Measurements from ENCODE around the gene HECTD2. TPM values are rescaled to one million over a fixed set of nuclear protein-coding genes. Genes with fewer than 3 reads are reported as not detected.
A peak's percentile ranks its signal among the peaks of the same experiment; 100 is the strongest.

Gene HECTD2
- total and polyA plus RNA-seq, 4 donors: 19.9 to 49.2 (median 29.1) TPM

GRCh38 chr10:91410638-91411371 is 661 bp downstream of the HECTD2 start:
- no peaks in the 10 kb centered on the region for H3K36me3 ChIP-seq (ENCODE audit: control insufficient read depth, insufficient read depth, low read length)
- DNase-seq (ENCODE audit: low read depth in 4 of 6, low spot score in 6 of 6): peak in 3 of 6 donors; percentile 54 to 74 (median 66)
- H3K9me3 ChIP-seq (ENCODE audit: control insufficient read depth, insufficient read depth, low read length): no peaks in the 10 kb centered on the region
- peak overlapping the region; percentile 91 for H3K27ac ChIP-seq (ENCODE audit: low read depth, low read length)
- 2% methylated on average over 19 of the region's 26 CpGs for WGBS (ENCODE audit: insufficient coverage)
- no peaks in the 10 kb centered on the region for H3K27me3 ChIP-seq (ENCODE audit: control insufficient read depth, insufficient read depth, low read length)
- no peaks in the 10 kb centered on the region for H3K4me1 ChIP-seq (ENCODE audit: control insufficient read depth, insufficient read depth, low read length)
- peak overlapping the region; percentile 84 for H3K4me3 ChIP-seq (ENCODE audit: low read depth, low read length)

DNA sequence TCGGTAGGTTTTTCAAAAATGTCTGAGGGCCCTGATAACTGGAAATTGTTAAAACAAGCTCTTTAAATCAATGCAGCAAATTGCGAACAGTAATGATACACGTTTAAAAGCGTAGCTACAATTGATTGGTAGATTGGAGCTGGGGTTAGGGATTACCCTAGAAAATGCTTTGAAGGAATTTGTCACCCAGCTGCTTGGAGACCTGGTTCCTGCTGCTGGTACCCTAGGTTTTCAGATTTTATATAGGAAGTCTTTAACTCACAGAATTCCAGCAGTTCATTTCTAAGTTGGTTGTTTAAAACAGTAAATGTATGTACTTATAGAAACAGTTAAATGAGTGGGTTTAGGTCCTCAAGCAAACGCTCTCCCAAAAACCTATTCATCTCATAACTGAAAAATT is 1.5 kb downstream of the HECTD2 start:
- Histone ChIP-seq H3K4me1 (ENCODE audit: control insufficient read depth, insufficient read depth, low read length) (no peaks in the 10 kb centered on the region), H3K9me3 (ENCODE audit: control insufficient read depth, insufficient read depth, low read length) (no peaks in the 10 kb centered on the region), H3K27ac (ENCODE audit: low read depth, low read length) (no peak overlapping the region), H3K27me3 (ENCODE audit: control insufficient read depth, insufficient read depth, low read length) (no peaks in the 10 kb centered on the region), H3K4me3 (ENCODE audit: low read depth, low read length) (peak overlapping the region; percentile 84), H3K36me3 (ENCODE audit: control insufficient read depth, insufficient read depth, low read length) (no peaks in the 10 kb centered on the region)
- WGBS (ENCODE audit: insufficient coverage): 80% methylated on average over 1 of the region's 5 CpGs
- peak in 1 of 6 donors; percentile 26 for DNase-seq (ENCODE audit: low read depth in 4 of 6, low spot score in 6 of 6)

DNA sequence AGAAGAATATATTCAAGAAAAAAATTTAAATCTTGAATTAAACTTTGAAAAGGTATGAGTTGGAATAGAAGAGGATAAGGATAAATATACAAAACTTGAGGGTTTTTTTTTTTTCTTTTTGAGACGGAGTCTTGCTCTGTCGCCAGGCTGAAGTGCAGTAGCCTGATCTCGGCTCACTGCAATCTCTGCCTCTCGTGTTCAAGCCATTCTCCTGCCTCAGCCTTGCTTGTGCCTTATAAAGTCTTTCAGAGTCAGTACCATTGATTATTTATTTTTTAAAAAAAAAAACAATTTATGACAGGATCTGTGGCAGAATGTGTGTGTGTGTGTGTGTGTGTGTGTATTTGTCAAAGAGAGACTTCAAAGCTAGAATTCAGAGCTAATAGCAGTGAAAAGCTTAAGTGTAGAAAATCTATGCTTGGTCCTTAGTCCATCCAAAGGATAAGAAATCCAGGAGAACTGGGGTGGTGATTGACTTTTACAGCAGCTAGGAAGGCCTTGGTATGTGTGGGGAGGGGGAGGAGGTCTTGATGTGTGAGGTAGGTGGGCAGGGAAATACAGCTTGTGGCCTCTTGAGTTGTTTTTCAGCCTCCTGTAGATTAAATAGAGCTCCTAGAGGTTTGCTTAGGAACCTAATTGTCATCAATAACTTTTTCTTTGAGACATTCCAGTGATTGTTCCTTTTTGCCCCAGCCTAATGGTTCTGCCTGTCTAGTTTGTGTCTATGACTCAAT is 2.4 kb downstream of the HECTD2 start:
- Histone ChIP-seq H3K4me3 (ENCODE audit: low read depth, low read length) (peak overlapping the region; percentile 84), H3K36me3 (ENCODE audit: control insufficient read depth, insufficient read depth, low read length) (no peaks in the 10 kb centered on the region), H3K4me1 (ENCODE audit: control insufficient read depth, insufficient read depth, low read length) (no peaks in the 10 kb centered on the region), H3K27me3 (ENCODE audit: control insufficient read depth, insufficient read depth, low read length) (no peaks in the 10 kb centered on the region), H3K27ac (ENCODE audit: low read depth, low read length) (peak overlapping the region; percentile 2), H3K9me3 (ENCODE audit: control insufficient read depth, insufficient read depth, low read length) (no peaks in the 10 kb centered on the region)
- peak in 1 of 6 donors; percentile 49 for DNase-seq (ENCODE audit: low read depth in 4 of 6, low spot score in 6 of 6)
- no CpG with 5 or more reads among the region's 4 CpGs for WGBS (ENCODE audit: insufficient coverage)

GRCh38 chr10:91415816-91416215 is 5.7 kb downstream of the HECTD2 start:
- H3K27ac ChIP-seq (ENCODE audit: low read depth, low read length): no peak overlapping the region
- H3K4me1 ChIP-seq (ENCODE audit: control insufficient read depth, insufficient read depth, low read length): no peaks in the 10 kb centered on the region
- H3K27me3 ChIP-seq (ENCODE audit: control insufficient read depth, insufficient read depth, low read length): no peaks in the 10 kb centered on the region
- no peak overlapping the region for H3K4me3 ChIP-seq (ENCODE audit: low read depth, low read length)
- no CpG with 5 or more reads among the region's 3 CpGs for WGBS (ENCODE audit: insufficient coverage)
- no peaks in the 10 kb centered on the region for H3K36me3 ChIP-seq (ENCODE audit: control insufficient read depth, insufficient read depth, low read length)
- DNase-seq (ENCODE audit: low read depth in 4 of 6, low spot score in 6 of 6): no peak
- no peaks in the 10 kb centered on the region for H3K9me3 ChIP-seq (ENCODE audit: control insufficient read depth, insufficient read depth, low read length)

DNA sequence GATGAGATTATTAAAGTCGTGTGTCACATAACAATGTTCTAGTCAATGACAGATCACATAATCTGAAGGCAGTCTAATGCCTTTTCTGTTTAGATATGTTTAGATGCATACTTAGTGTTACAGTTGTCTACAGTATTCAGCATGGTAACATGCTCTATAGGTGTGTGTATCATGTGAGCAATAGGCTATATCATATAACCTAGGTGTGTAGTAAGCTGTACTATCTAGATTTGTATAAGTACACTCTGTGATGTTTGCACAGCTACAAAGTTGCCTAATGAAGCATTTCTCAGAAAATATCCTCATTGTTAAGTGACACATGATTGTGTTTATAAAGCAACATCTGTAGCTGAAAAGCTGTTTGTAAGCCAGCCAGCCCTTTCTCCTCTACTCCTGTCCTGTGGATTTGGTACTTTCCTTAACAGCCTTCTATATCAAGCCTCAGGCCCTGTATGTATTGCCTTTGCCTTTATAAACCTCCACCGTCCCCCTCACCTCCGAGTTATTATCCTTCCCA is 6.3 kb downstream of the HECTD2 start:
- no CpG with 5 or more reads among the region's 3 CpGs for WGBS (ENCODE audit: insufficient coverage)
- no peaks in the 10 kb centered on the region for H3K27me3 ChIP-seq (ENCODE audit: control insufficient read depth, insufficient read depth, low read length)
- H3K9me3 ChIP-seq (ENCODE audit: control insufficient read depth, insufficient read depth, low read length): no peaks in the 10 kb centered on the region
- no peaks in the 10 kb centered on the region for H3K4me1 ChIP-seq (ENCODE audit: control insufficient read depth, insufficient read depth, low read length)
- H3K27ac ChIP-seq (ENCODE audit: low read depth, low read length): no peak overlapping the region
- H3K4me3 ChIP-seq (ENCODE audit: low read depth, low read length): no peak overlapping the region
- no peaks in the 10 kb centered on the region for H3K36me3 ChIP-seq (ENCODE audit: control insufficient read depth, insufficient read depth, low read length)
- no peak for DNase-seq (ENCODE audit: low read depth in 4 of 6, low spot score in 6 of 6)

- no peak for DNase-seq (ENCODE audit: low read depth in 4 of 6, low spot score in 6 of 6)
- H3K27ac ChIP-seq (ENCODE audit: low read depth, low read length): no peak overlapping the region
- no peaks in the 10 kb centered on the region for H3K9me3 ChIP-seq (ENCODE audit: control insufficient read depth, insufficient read depth, low read length)
- no peaks in the 10 kb centered on the region for H3K27me3 ChIP-seq (ENCODE audit: control insufficient read depth, insufficient read depth, low read length)
- H3K4me1 ChIP-seq (ENCODE audit: control insufficient read depth, insufficient read depth, low read length): no peaks in the 10 kb centered on the region
- no peaks in the 10 kb centered on the region for H3K36me3 ChIP-seq (ENCODE audit: control insufficient read depth, insufficient read depth, low read length)
- no peak overlapping the region for H3K4me3 ChIP-seq (ENCODE audit: low read depth, low read length)
- no CpG with 5 or more reads among the region's 2 CpGs for WGBS (ENCODE audit: insufficient coverage)
These were observed 8.3 kb downstream of the HECTD2 start for GRCh38 chr10:91418416-91418815.

- no peak overlapping the region for H3K4me3 ChIP-seq (ENCODE audit: low read depth, low read length)
- no peaks in the 10 kb centered on the region for H3K4me1 ChIP-seq (ENCODE audit: control insufficient read depth, insufficient read depth, low read length)
- DNase-seq (ENCODE audit: low read depth in 4 of 6, low spot score in 6 of 6): no peak
- H3K27me3 ChIP-seq (ENCODE audit: control insufficient read depth, insufficient read depth, low read length): no peaks in the 10 kb centered on the region
- 87% methylated on average over 2 of the region's 2 CpGs for WGBS (ENCODE audit: insufficient coverage)
- no peaks in the 10 kb centered on the region for H3K9me3 ChIP-seq (ENCODE audit: control insufficient read depth, insufficient read depth, low read length)
- H3K27ac ChIP-seq (ENCODE audit: low read depth, low read length): no peak overlapping the region
- no peaks in the 10 kb centered on the region for H3K36me3 ChIP-seq (ENCODE audit: control insufficient read depth, insufficient read depth, low read length)
These were observed 10.7 kb downstream of the HECTD2 start for GRCh38 chr10:91420868-91421267.

- Histone ChIP-seq H3K27me3 (ENCODE audit: control insufficient read depth, insufficient read depth, low read length) (no peaks in the 10 kb centered on the region), H3K4me3 (ENCODE audit: low read depth, low read length) (no peak overlapping the region), H3K9me3 (ENCODE audit: control insufficient read depth, insufficient read depth, low read length) (no peaks in the 10 kb centered on the region), H3K4me1 (ENCODE audit: control insufficient read depth, insufficient read depth, low read length) (no peaks in the 10 kb centered on the region), H3K36me3 (ENCODE audit: control insufficient read depth, insufficient read depth, low read length) (no peaks in the 10 kb centered on the region), H3K27ac (ENCODE audit: low read depth, low read length) (no peak overlapping the region)
- no CpG with 5 or more reads among the region's 2 CpGs for WGBS (ENCODE audit: insufficient coverage)
- DNase-seq (ENCODE audit: low read depth in 4 of 6, low spot score in 6 of 6): no peak
These were observed 12.8 kb downstream of the HECTD2 start for GRCh38 chr10:91422915-91423314.

DNA sequence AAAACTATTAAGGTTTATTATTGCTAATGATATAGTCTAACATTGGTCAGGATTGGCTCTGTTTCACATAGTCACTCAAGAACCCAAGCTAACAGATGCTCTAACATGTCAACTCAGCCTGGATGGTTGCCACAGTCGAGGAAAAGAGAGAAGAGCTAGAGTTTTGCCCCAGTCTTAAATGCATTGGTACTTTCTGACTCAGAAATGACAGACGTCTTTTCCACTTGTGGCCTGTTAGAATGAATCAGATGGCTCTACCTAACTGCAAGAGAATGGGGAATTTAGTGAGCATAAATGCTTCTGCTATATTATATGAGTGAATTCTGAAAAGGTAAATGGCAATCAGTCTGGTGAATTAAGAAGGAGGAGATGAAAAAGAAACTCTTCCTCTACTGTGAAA is 13.9 kb downstream of the HECTD2 start:
- DNase-seq (ENCODE audit: low read depth in 4 of 6, low spot score in 6 of 6): no peak
- Histone ChIP-seq H3K4me1 (ENCODE audit: control insufficient read depth, insufficient read depth, low read length) (no peaks in the 10 kb centered on the region), H3K9me3 (ENCODE audit: control insufficient read depth, insufficient read depth, low read length) (no peaks in the 10 kb centered on the region), H3K4me3 (ENCODE audit: low read depth, low read length) (no peak overlapping the region), H3K36me3 (ENCODE audit: control insufficient read depth, insufficient read depth, low read length) (no peaks in the 10 kb centered on the region), H3K27ac (ENCODE audit: low read depth, low read length) (no peak overlapping the region), H3K27me3 (ENCODE audit: control insufficient read depth, insufficient read depth, low read length) (no peaks in the 10 kb centered on the region)
- 75% methylated on average over 2 of the region's 2 CpGs for WGBS (ENCODE audit: insufficient coverage)

All from spinal cord (tissue), 10 donors.